GM19238 (cell line): ENCODE data around the gene HUNK.
"Not testable (repeated sequence)": the region's sequence is repeated elsewhere in the genome, so short reads cannot be mapped to it uniquely, and the experiment has no call there.

Source experiments
- DNase-seq: peaks from one replicate; pipeline ENCODE4 v3.0.0; 2011; ENCODE audit warnings: low spot score; ENCODE audit not compliant: insufficient read length

HUNK gene

DNA sequence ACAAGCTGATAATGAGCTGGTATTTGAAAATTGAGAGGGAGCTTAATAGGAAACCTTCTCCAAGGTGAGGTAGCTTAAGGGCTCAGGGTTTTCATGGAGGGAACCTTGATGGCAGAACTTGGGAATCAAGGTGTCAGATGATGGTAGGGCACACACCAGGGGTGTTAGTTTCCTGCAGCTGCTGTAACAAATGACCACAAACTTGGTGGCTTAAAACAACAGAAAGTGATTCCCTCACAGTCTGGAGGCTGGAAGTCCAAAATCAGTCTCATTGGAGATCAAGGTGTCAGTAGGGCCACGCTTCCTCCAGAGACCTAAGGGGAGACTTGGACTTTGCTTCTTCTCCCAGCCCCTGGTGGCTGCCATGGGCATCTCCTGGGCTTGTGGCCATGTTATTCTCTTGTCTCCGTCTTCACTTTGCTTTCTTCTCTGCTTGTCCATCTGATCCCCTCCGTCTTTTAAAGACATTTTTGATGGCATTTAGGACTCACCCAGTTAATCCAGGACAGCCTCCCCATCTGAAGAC is 45.5 kb downstream of the HUNK start:
- no peak for DNase-seq

- DNase-seq: no peak
Observed at GRCh38 chr21:31920275-31920674, 47.5 kb downstream of the HUNK start.

- DNase-seq: no peak
Observed at GRCh38 chr21:31921079-31921478, 48.3 kb downstream of the HUNK start.

DNA sequence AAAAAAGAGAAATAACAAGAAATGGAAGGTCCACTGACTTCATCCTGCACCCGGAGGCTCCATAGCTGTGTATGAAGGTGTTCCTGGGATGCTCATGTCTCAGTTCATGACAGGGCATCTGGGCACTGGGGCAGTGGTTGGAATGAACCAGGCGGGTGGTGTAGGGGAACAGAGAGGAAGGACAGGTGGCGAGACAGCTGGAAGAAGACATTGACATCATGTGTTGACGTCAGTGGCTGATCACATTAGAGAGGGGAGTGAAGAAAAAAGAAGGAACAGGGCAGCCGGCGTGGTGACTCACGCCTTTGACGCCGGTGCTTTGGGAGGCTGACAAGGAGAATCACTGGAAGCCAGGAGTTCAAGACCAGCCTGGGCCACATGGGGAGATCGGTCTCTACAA is 50.1 kb downstream of the HUNK start:
- no peak for DNase-seq

GRCh38 chr21:31923756-31924155 is 50.9 kb downstream of the HUNK start:
- no peak for DNase-seq

DNA sequence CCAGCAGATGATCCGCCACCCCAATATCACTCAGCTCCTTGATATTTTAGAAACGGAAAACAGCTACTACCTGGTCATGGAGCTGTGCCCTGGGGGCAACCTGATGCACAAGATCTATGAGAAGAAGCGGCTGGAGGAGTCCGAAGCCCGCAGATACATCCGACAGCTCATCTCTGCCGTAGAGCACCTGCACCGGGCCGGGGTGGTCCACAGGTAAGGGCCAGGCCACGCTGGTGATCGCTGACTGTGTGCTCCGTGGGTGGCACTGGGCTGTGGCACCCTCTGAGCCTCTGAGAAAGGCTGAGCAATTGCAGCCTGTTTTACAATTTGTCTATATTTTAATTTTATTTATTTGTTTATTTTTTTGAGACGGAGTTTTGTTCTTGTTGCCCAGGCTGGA is 51.7 kb downstream of the HUNK start:
- no peak for DNase-seq

DNA sequence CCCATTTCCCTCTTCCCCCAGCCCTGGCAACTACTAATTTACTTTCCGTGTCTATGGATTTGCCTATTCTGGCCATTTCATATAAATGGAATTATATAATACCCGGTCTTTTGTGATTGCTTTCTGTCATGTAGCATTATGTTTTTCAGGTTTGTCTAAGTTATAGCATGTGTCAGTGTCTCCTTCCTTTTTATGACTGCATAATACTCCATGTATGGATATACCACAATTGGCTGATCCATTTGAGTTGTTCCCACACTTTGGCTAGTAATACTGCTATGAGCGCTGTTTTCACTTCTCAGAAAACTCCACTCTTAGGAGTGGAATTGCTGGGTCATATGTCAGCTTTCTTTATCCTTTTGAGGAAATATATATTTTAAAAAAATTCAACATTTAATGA is 53.7 kb downstream of the HUNK start:
- DNase-seq: no peak

GRCh38 chr21:31927689-31928353 is 55.0 kb downstream of the HUNK start:
- no peak for DNase-seq

- no peak for DNase-seq
Observed at GRCh38 chr21:31928656-31929055, 55.8 kb downstream of the HUNK start.

DNA sequence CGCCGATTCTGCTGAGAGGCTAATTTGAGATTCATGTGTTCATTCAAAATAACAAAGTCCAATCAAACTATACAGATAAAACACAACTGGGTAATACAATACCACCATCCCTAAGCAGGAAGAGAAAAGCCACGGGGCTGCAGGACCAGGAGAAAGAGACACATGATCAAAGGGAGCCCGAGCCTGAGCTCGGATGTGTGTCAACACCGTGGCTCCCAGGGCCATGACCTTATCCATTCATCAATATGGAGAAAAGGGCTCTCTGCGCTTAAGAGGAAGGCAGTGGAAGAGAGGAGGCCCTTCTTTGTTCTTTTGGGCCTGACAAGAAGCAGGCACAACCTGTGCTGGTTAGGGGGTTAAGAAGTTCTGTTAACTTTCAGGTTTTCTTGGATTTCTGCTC is 56.7 kb downstream of the HUNK start:
- no peak for DNase-seq

DNA sequence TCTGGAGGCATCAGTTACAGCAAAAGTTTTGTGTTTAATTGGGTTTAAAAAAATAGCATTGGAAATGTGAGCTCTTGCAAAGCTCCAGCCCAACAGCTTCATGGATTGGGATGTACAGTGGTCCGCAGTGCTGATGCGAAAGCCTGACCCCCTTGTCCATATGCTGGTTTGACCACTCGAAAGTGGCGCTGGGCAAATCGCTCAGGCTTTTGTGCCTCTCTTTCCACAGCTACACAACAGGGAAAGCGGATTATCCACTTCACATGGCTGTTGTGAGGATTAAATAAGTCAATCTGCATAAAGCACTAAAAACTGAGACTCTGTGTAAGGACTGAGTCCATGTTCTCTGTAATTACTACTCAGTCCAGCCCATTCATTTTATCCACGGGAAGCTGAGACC is 57.2 kb downstream of the HUNK start:
- DNase-seq: no peak

GRCh38 chr21:31931644-31932469 is 59.0 kb downstream of the HUNK start:
- DNase-seq: no peak

- DNase-seq: no peak
Observed at GRCh38 chr21:31932470-31932764, 59.6 kb downstream of the HUNK start.

DNA sequence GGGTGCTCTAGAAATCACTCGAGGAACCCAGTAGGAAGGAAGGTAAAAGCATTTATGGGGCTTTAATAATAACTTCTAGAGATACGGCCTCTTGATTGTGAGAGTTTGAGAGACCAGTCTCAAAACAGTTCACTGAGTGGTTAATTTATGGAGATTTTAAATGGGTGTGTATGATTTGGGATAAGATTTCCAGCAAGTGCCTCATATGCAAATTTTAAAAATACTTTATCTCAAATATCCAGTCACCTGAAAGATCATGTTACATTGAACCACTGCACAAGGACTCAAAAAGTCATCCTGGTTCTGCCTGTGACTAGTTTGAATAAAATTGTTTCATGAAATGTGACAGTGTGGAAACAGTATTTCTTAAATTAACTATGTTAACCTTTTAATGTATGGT is 64.5 kb downstream of the HUNK start:
- no peak for DNase-seq

- no peak for DNase-seq
Observed at GRCh38 chr21:31938330-31939301, 65.8 kb downstream of the HUNK start.

- DNase-seq: no peak
Observed at GRCh38 chr21:31941694-31942093, 68.9 kb downstream of the HUNK start.

DNA sequence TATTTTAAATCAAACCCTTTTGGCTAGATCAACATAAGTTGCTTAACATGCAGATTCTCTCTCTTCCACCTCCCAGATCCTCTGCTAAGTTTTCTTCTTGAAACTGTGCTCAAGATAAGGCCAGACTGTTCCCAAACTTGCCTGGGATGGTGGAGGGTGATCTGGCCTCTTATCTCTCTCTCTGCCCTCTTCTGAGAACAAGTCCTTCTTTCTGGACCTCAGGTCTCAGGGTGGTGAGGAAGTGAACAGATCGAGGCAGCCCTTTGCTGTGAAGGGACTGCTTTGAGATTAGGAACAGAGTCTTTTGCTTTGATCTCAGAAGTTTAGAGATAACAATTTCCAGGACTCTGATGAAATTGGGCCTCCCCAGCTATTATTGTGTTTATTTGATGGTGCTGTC is 70.7 kb downstream of the HUNK start:
- DNase-seq: no peak

GRCh38 chr21:31945141-31945540 is 72.3 kb downstream of the HUNK start:
- DNase-seq: no peak

DNA sequence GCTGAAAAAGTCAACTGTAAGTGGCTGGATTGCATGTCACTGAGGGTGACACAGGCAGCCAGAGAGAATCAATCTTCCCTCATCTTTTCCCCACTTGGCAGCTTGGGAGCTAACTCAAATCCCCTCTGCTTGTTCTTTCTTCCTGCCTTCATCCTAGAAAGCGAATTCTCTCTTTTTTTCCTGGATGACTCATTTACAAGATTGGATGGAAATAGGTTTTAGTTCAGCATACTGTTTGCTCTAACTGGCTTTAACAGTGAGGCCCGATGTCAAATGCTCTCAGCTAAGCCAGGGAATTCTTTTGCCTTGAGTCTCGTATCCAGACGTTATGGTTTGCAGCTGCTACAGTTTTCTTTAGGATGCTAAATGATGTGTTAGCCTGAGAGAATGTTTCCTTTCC is 72.7 kb downstream of the HUNK start:
- DNase-seq: no peak

- DNase-seq: no peak
Observed at GRCh38 chr21:31946231-31946630, 73.4 kb downstream of the HUNK start.

GRCh38 chr21:31946876-31947550 is 74.2 kb downstream of the HUNK start:
- DNase-seq: not testable (repeated sequence)
